ENCODE results near the gene GLYATL1B. TPM values are rescaled to one million over a fixed set of nuclear protein-coding genes. Genes with fewer than 3 reads are reported as not detected.

The GLYATL1B gene
- total and polyA plus RNA-seq, 2 of the 8 experiments (the other 6 are each of a cell fraction or from before 2014, with no cell fraction given): not detected

- H2BK120ac ChIP-seq (replicated peaks; ENCODE audit: low read depth, low read length): no peak overlapping the region
- H2BK5ac ChIP-seq (ENCODE audit: low read depth, low read length): no peak overlapping the region
- no peaks in the 10 kb centered on the region for H3K79me1 ChIP-seq (ENCODE audit: low read depth, low read length)
- 93% methylated on average over 14 of the region's 17 CpGs; no CpG with 5 or more reads in 1 of the 2 experiments for WGBS, 2 experiments (ENCODE audit: extremely low coverage in 1 of 2, insufficient coverage in 1 of 2, insufficient read length in 1 of 2, insufficient replicate concordance in 2 of 2, low coverage in 1 of 2, low lambda C conversion rate in 2 of 2, missing lambda C conversion rate in 1 of 2)
- H4K8ac ChIP-seq (ENCODE audit: extremely low read depth, insufficient read depth, low read length): no peak overlapping the region
- no peak overlapping the region for H3K14ac ChIP-seq (ENCODE audit: insufficient read length)
- no peak overlapping the region for H4K5ac ChIP-seq (ENCODE audit: insufficient read length, low read depth, low read length)
- no peaks in the 10 kb centered on the region for H3K4me1 ChIP-seq (replicated peaks in 1 of 4; ENCODE audit: control insufficient read depth in 3 of 4, insufficient read depth in 4 of 4, low read length in 3 of 4)
- H3K27ac ChIP-seq (ENCODE audit: low read depth, low read length): no peak overlapping the region
- no peak overlapping the region for H3K56ac ChIP-seq (replicated peaks; ENCODE audit: insufficient read length, low read depth, low read length)
- no peaks in the 10 kb centered on the region for H3K23me2 ChIP-seq (ENCODE audit: low read depth, low read length)
- H3K4me3 ChIP-seq (ENCODE audit: extremely low read depth in 1 of 4, insufficient read depth in 2 of 4, low read depth in 3 of 4, low read length in 4 of 4): no peak overlapping the region
- H3K27me3 ChIP-seq (replicated peaks in 1 of 4; ENCODE audit: control insufficient read depth in 3 of 4, extremely low read depth in 1 of 4, insufficient read depth in 3 of 4, low read length in 3 of 4): no peaks in the 10 kb centered on the region
- H3K79me2 ChIP-seq (ENCODE audit: control insufficient read depth in 1 of 2, insufficient read depth in 2 of 2, low read length in 2 of 2): no peaks in the 10 kb centered on the region
- H2BK20ac ChIP-seq (ENCODE audit: low read length): no peak overlapping the region
- TF ChIP-seq SIX5 (IDR thresholded peaks at IDR 0.05; ENCODE audit: low read depth, low read length) (no peak), JUN (IDR thresholded peaks at IDR 0.05; ENCODE audit: low read depth, low read length) (no peak)
- H3K36me3 ChIP-seq (ENCODE audit: control insufficient read depth in 2 of 4, insufficient read depth in 4 of 4, low read length in 3 of 4): peaks cover 3 to 28% (median 4%) of the 10 kb centered on the region in 4 experiments; a peak in 5 of 8 replicates
- no peak overlapping the region for H2AK5ac ChIP-seq (ENCODE audit: low read depth, low read length)
- no peak overlapping the region for H3K9ac ChIP-seq (replicated peaks in 1 of 4; ENCODE audit: extremely low read depth in 1 of 4, low read depth in 3 of 4, low read length in 3 of 4)
- ChIA-PET CTCF (ENCODE audit: partially characterized antibody) (interaction anchor here (1.2 to 2.6 kb wide), 3 partner anchors 15 to 560 kb away, joined by 3 to 13 read pairs (median 5); no protein-coding TSS in a partner anchor), POLR2A (ENCODE audit: partially characterized antibody) (interaction anchor here (1.2 kb wide), 1 partner anchor 30 kb away, joined by 3 read pairs; the partner anchor contains the start of gene FAM111B)
- no peak overlapping the region for H2AFZ ChIP-seq (ENCODE audit: low read length)
- DNase-seq (ENCODE audit: low read depth in 1 of 2, low spot score in 2 of 2) (no peak), FAIRE-seq (no peak)
- H3K4ac ChIP-seq (replicated peaks; ENCODE audit: insufficient read length, low read depth, low read length): no peak overlapping the region
- H3K18ac ChIP-seq (ENCODE audit: extremely low read depth, low read length): no peak overlapping the region
- H3K9me3 ChIP-seq (ENCODE audit: insufficient read depth in 2 of 2, low read depth in 1 of 2, low read length in 1 of 2): peaks cover 12 to 14% of the 10 kb centered on the region in 2 experiments
- H3K4me2 ChIP-seq (ENCODE audit: insufficient read depth in 1 of 2, low read depth in 2 of 2, low read length in 2 of 2): no peak overlapping the region
- no peak overlapping the region for H3K23ac ChIP-seq (ENCODE audit: insufficient read length)
- no peaks in the 10 kb centered on the region for H4K20me1 ChIP-seq (replicated peaks in 1 of 2; ENCODE audit: control insufficient read depth in 1 of 2, insufficient read depth in 2 of 2, low read length in 2 of 2)
- H4K91ac ChIP-seq (replicated peaks; ENCODE audit: insufficient read length, low read length): no peak overlapping the region
- H2BK15ac ChIP-seq (ENCODE audit: low read length): no peak overlapping the region
- H2BK12ac ChIP-seq (ENCODE audit: low read depth, low read length): no peak overlapping the region
Observed at GRCh38 chr11:59137190-59137589, 51.1 kb downstream of the GLYATL1B start.

Data from H1 (cell line).